OCI-LY3 (cell line): ENCODE measurements around the gene HSD17B13.
"Not testable (repeated sequence)": the region's sequence is repeated elsewhere in the genome, so short reads cannot be mapped to it uniquely, and the experiment has no call there.

ENCODE experiments used
- H2AFZ ChIP-seq: fragments of 200-600, 300-600 bp; shearing (Covaris generic); 2 replicates; pipeline ENCODE4 v1.6.0; 2014; ENCODE audit warnings: antibody characterized with exemption, low read depth, low read length
- H3K27ac ChIP-seq: fragments of 200-600, 300-600 bp; sonication (generic); 2 replicates; pipeline ENCODE4 v1.5.1; 2014; ENCODE audit warnings: mild to moderate bottlenecking, low read length, moderate library complexity, mixed read lengths
- H3K27me3 ChIP-seq: fragments of 200-600, 300-600 bp; sonication (generic); 2 replicates; pipeline ENCODE4 v1.6.1; 2014; ENCODE audit warnings: low read depth, low read length, mixed read lengths
- H3K36me3 ChIP-seq: fragments of 200-600, 300-600 bp; sonication (generic); replicated peaks from 2 replicates; pipeline ENCODE3; 2014; ENCODE audit warnings: low read depth, low read length, mixed read lengths
- H3K4me1 ChIP-seq: fragments of 300-600, 200-600 bp; sonication (generic); 2 replicates; pipeline ENCODE4 v1.6.1; 2014; ENCODE audit warnings: low read length, mixed read lengths
- H3K4me2 ChIP-seq: fragments of 200-600, 300-600 bp; sonication (generic); 2 replicates; pipeline ENCODE4 v1.6.1; 2014; ENCODE audit warnings: low read length, mixed read lengths
- H3K4me3 ChIP-seq: fragments of 300-600, 200-600 bp; sonication (generic); 2 replicates; pipeline ENCODE4 v1.5.1; 2014; ENCODE audit warnings: antibody characterized with exemption, mild to moderate bottlenecking, low read length, moderate library complexity
- H3K79me2 ChIP-seq: fragments of 300-600, 200-600 bp; shearing (Covaris generic); 2 replicates; pipeline ENCODE4 v1.6.1; 2014; ENCODE audit warnings: mild to moderate bottlenecking, low read length, mixed read lengths
- H3K9ac ChIP-seq: fragments of 300-600, 200-600 bp; shearing (Covaris generic); 2 replicates; pipeline ENCODE4 v1.6.0; 2014; ENCODE audit warnings: mild to moderate bottlenecking, low read length, moderate library complexity
- H3K9me3 ChIP-seq: fragments of 200-600, 300-600 bp; shearing (Covaris generic); 2 replicates; pipeline ENCODE4 v1.6.1; 2014; ENCODE audit warnings: low read length, mixed read lengths; ENCODE audit not compliant: insufficient read depth
- H4K20me1 ChIP-seq: fragments of 200-600, 300-600 bp; sonication (generic); 2 replicates; pipeline ENCODE4 v1.6.1; 2016; ENCODE audit warnings: low read length, mixed read lengths; ENCODE audit not compliant: insufficient read depth
- CTCF ChIP-seq: fragments of 200-600, 300-600 bp; sonication (generic); IDR thresholded peaks from 2 replicates; pipeline ENCODE4 v1.5.1; 2014; ENCODE audit warnings: antibody characterized with exemption, low read length, low read depth
- EZH2phosphoT487 ChIP-seq: fragments of 200-600 bp; shearing (Covaris generic); IDR thresholded peaks from 2 replicates; pipeline ENCODE4 v1.6.1; 2018; ENCODE audit warnings: antibody characterized with exemption, mixed run types, low read depth

HSD17B13 gene

GRCh38 chr4:87316961-87317360 is 5.7 kb downstream of the HSD17B13 start:
- H3K4me3 ChIP-seq: no peak overlapping the region
- no peak for TF ChIP-seq EZH2phosphoT487
- no peak for TF ChIP-seq CTCF
- no peak overlapping the region for H3K27ac ChIP-seq
- no peaks in the 10 kb centered on the region for H4K20me1 ChIP-seq
- no peaks in the 10 kb centered on the region for H3K36me3 ChIP-seq
- no peak overlapping the region for H3K9ac ChIP-seq
- H3K4me2 ChIP-seq: no peak overlapping the region
- no peak overlapping the region for H2AFZ ChIP-seq
- H3K79me2 ChIP-seq: no peaks in the 10 kb centered on the region
- H3K4me1 ChIP-seq: no peaks in the 10 kb centered on the region
- no peaks in the 10 kb centered on the region for H3K9me3 ChIP-seq
- H3K27me3 ChIP-seq: no peaks in the 10 kb centered on the region

- not testable (repeated sequence) for H3K79me2 ChIP-seq, H3K36me3 ChIP-seq, H3K4me1 ChIP-seq, H3K9me3 ChIP-seq, H3K9ac ChIP-seq, H3K4me3 ChIP-seq, H3K27me3 ChIP-seq, H2AFZ ChIP-seq, H3K4me2 ChIP-seq, H3K27ac ChIP-seq, H4K20me1 ChIP-seq
Measured at GRCh38 chr4:87315000-87315399, 7.7 kb downstream of the HSD17B13 start.

GRCh38 chr4:87313756-87314155 is 8.9 kb downstream of the HSD17B13 start:
- Histone ChIP-seq H3K79me2 (no peaks in the 10 kb centered on the region), H2AFZ (no peak overlapping the region)
- TF ChIP-seq CTCF (no peak), EZH2phosphoT487 (no peak)

GRCh38 chr4:87311684-87312083 is 11.0 kb downstream of the HSD17B13 start:
- no peaks in the 10 kb centered on the region for H3K27me3 ChIP-seq
- no peaks in the 10 kb centered on the region for H4K20me1 ChIP-seq
- TF ChIP-seq EZH2phosphoT487 (no peak), CTCF (no peak)
- H3K4me3 ChIP-seq: no peak overlapping the region
- H3K27ac ChIP-seq: no peak overlapping the region
- H3K4me1 ChIP-seq: peaks cover 4% of the 10 kb centered on the region; the same call in 1 of the 2 replicates
- H3K79me2 ChIP-seq: no peaks in the 10 kb centered on the region
- no peak overlapping the region for H3K4me2 ChIP-seq
- no peak overlapping the region for H3K9ac ChIP-seq
- no peaks in the 10 kb centered on the region for H3K36me3 ChIP-seq
- no peak overlapping the region for H2AFZ ChIP-seq
- H3K9me3 ChIP-seq: no peaks in the 10 kb centered on the region

More at GRCh38 chr4:87313756-87314155, 8.9 kb downstream of the HSD17B13 start:
- Histone ChIP-seq H3K9ac (no peak overlapping the region), H3K4me2 (no peak overlapping the region), H3K4me1 (no peaks in the 10 kb centered on the region), H4K20me1 (no peaks in the 10 kb centered on the region), H3K36me3 (no peaks in the 10 kb centered on the region), H3K4me3 (no peak overlapping the region), H3K9me3 (no peaks in the 10 kb centered on the region), H3K27ac (no peak overlapping the region), H3K27me3 (no peaks in the 10 kb centered on the region)
